ENCODE data around the gene PSG6.
"Not testable (repeated sequence)": the region's sequence is repeated elsewhere in the genome, so short reads cannot be mapped to it uniquely, and the experiment has no call there.

Gene PSG6

DNA sequence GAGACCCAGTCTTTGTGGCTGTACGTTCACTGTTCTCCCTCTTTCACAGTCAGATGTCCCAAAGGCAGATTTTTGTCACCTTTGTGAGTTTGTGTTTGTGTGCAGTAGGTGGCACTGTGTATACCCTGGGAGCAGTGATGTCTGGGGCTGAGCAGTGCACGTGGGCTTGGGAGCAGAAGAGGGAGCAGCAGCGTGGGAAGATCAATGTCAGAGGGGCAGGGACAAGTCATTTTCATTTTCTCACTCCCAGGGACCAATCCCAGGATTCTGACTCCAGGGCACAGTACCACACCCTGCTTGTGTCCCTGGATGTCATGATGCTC is 2.0 kb upstream of the PSG6 start:
- no peak for DNase-seq (ENCODE audit: low spot score)
- no peaks in the 10 kb centered on the region for H3K4me1 ChIP-seq (ENCODE audit: control insufficient read depth in 2 of 2, insufficient read depth in 1 of 2, low read depth in 1 of 2, low read length in 2 of 2)
- H2BK5ac ChIP-seq (ENCODE audit: low read length), result no peak overlapping the region
- no peaks in the 10 kb centered on the region for H3K36me3 ChIP-seq (replicated peaks in 1 of 2; ENCODE audit: control insufficient read depth in 2 of 2, insufficient read depth in 2 of 2, low read length in 2 of 2)
- no peak overlapping the region for H3K9ac ChIP-seq (ENCODE audit: low read depth, low read length, poor library complexity)
- peaks cover 0 to 4% of the 10 kb centered on the region in 2 donors for H3K9me3 ChIP-seq (replicated peaks in 1 of 2; ENCODE audit: control insufficient read depth in 2 of 2, insufficient read depth in 1 of 2, low read depth in 1 of 2, low read length in 2 of 2)
- no peaks in the 10 kb centered on the region for H3K27me3 ChIP-seq (ENCODE audit: control insufficient read depth in 3 of 3, insufficient read depth in 3 of 3, low read depth in 1 of 3, low read length in 3 of 3)
- H2BK120ac ChIP-seq (ENCODE audit: low read depth, low read length), result no peak overlapping the region
- no peak overlapping the region for H2BK12ac ChIP-seq (ENCODE audit: low read length)
- no CpG with 5 or more reads among the region's 3 CpGs for WGBS, 2 donors (ENCODE audit: extremely low coverage in 2 of 2, insufficient read length in 2 of 2, insufficient replicate concordance in 1 of 2)
- H3K18ac ChIP-seq (ENCODE audit: low read length), result no peak overlapping the region
- H2BK15ac ChIP-seq (ENCODE audit: low read length), result no peak overlapping the region
- no peak overlapping the region for H3K14ac ChIP-seq (ENCODE audit: low read length)
- no peak overlapping the region for H2AK5ac ChIP-seq (ENCODE audit: low read depth, low read length)
- no peak overlapping the region for H3K4me2 ChIP-seq (ENCODE audit: insufficient read depth, low read length, poor library complexity, severe bottlenecking)
- H3K27ac ChIP-seq (replicated peaks; ENCODE audit: low read length), result no peak overlapping the region
- no peak overlapping the region for H3K4me3 ChIP-seq (ENCODE audit: low read length in 2 of 2)
- no peak overlapping the region for H4K91ac ChIP-seq (ENCODE audit: low read depth, low read length, poor library complexity)
- H3K79me1 ChIP-seq (ENCODE audit: low read depth, low read length), result no peaks in the 10 kb centered on the region
- H2AFZ ChIP-seq (ENCODE audit: low read length), result no peak overlapping the region
- H3K23ac ChIP-seq (ENCODE audit: low read depth, low read length, poor library complexity), result no peak overlapping the region
- no peak overlapping the region for H3K4ac ChIP-seq (ENCODE audit: low read length)
- H4K8ac ChIP-seq (ENCODE audit: low read depth, low read length), result no peak overlapping the region

DNA sequence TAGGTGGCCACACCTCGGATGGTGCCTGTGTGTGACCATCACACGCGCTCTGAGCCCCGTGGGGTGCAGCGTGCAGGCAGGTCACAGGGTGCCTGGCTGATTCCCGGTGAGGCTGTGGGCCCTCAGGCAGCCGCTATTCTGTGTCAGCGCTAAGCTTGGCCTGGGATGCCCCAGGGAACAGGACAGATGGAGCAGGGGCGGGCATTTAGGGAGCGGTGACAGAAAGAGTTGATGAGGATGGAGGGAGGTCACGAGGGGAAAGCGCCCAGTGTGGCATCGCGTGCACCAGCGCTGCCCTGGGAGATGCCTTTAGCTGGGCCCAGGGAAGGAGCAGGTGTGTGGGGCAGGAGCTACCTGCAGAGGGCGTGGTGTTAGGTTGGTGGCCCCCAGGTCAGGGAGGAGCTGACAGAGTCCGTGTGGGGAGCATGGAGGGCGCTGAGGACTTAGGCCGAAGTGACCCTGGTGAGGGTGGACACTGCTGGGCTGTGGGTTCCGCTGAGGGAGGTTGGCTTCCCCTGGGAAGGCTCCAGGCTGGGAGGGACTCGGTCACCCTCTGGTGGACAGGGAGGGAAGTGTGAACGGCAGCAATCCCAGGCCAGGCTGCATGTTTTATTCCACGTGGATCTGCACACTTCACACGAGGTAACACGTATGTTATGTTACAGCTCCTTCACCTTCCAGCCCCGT is 1.5 kb upstream of the PSG6 start:
- H3K27ac ChIP-seq (replicated peaks; ENCODE audit: low read length); H3K4ac ChIP-seq (ENCODE audit: low read length); H3K23ac ChIP-seq (ENCODE audit: low read depth, low read length, poor library complexity); H3K18ac ChIP-seq (ENCODE audit: low read length); H3K4me1 ChIP-seq (ENCODE audit: control insufficient read depth in 2 of 2, insufficient read depth in 1 of 2, low read depth in 1 of 2, low read length in 2 of 2); H4K91ac ChIP-seq (ENCODE audit: low read depth, low read length, poor library complexity); H3K4me2 ChIP-seq (ENCODE audit: insufficient read depth, low read length, poor library complexity, severe bottlenecking); H3K9me3 ChIP-seq (replicated peaks in 1 of 2; ENCODE audit: control insufficient read depth in 2 of 2, insufficient read depth in 1 of 2, low read depth in 1 of 2, low read length in 2 of 2); DNase-seq (ENCODE audit: low spot score); H3K36me3 ChIP-seq (replicated peaks in 1 of 2; ENCODE audit: control insufficient read depth in 2 of 2, insufficient read depth in 2 of 2, low read length in 2 of 2); H2BK15ac ChIP-seq (ENCODE audit: low read length); H3K14ac ChIP-seq (ENCODE audit: low read length); H4K8ac ChIP-seq (ENCODE audit: low read depth, low read length); H2BK12ac ChIP-seq (ENCODE audit: low read length); H3K9ac ChIP-seq (ENCODE audit: low read depth, low read length, poor library complexity); H3K79me1 ChIP-seq (ENCODE audit: low read depth, low read length); H2BK5ac ChIP-seq (ENCODE audit: low read length); H2AFZ ChIP-seq (ENCODE audit: low read length); H2BK120ac ChIP-seq (ENCODE audit: low read depth, low read length); H3K4me3 ChIP-seq (ENCODE audit: low read length in 2 of 2); H3K27me3 ChIP-seq (ENCODE audit: control insufficient read depth in 3 of 3, insufficient read depth in 3 of 3, low read depth in 1 of 3, low read length in 3 of 3); H2AK5ac ChIP-seq (ENCODE audit: low read depth, low read length): not testable (repeated sequence)
- no CpG with 5 or more reads among the region's 26 CpGs for WGBS, 2 donors (ENCODE audit: extremely low coverage in 2 of 2, insufficient read length in 2 of 2, insufficient replicate concordance in 1 of 2)

DNA sequence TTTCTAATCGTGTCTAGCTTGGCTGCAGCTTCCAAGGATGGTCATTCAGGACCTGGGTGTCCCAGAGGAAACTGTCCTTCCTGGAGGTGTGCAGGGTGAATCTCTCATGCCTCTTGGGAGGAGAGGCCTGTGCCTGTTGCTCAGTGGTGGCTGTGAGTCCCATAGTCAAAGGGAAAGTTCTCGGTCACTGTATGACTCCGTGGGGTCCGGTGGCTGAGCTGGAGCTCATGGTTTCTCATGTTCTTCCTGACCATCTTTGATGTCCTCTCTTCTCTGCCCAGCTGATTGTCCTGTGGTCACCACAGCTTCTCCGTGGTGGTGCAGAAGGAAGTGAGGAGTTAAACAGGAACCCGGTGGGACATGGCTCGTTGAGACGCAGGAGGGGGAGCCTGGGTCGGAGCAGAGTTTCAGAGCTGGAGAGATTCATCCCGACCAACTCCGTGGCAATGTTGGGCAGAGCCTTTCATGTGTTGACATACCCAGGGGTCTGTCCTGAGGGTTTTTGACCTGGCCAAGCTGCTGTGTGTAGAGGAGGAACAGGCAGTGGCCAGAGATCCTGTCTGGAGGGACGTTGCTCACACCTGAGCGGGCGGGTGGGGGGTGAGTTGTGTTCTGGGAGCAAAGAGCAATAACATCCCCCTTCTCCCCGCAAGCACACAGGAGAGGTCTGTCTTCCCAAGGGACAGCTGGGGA is 829 bp upstream of the PSG6 start:
- not testable (repeated sequence) for H3K23ac ChIP-seq (ENCODE audit: low read depth, low read length, poor library complexity); H3K4me3 ChIP-seq (ENCODE audit: low read length in 2 of 2); H3K18ac ChIP-seq (ENCODE audit: low read length); H2AK5ac ChIP-seq (ENCODE audit: low read depth, low read length); H3K4me2 ChIP-seq (ENCODE audit: insufficient read depth, low read length, poor library complexity, severe bottlenecking); H3K27ac ChIP-seq (replicated peaks; ENCODE audit: low read length); H2AFZ ChIP-seq (ENCODE audit: low read length); H2BK12ac ChIP-seq (ENCODE audit: low read length); H3K4me1 ChIP-seq (ENCODE audit: control insufficient read depth in 2 of 2, insufficient read depth in 1 of 2, low read depth in 1 of 2, low read length in 2 of 2); H3K27me3 ChIP-seq (ENCODE audit: control insufficient read depth in 3 of 3, insufficient read depth in 3 of 3, low read depth in 1 of 3, low read length in 3 of 3); H4K91ac ChIP-seq (ENCODE audit: low read depth, low read length, poor library complexity); H3K79me1 ChIP-seq (ENCODE audit: low read depth, low read length); H2BK15ac ChIP-seq (ENCODE audit: low read length); H2BK5ac ChIP-seq (ENCODE audit: low read length); H3K36me3 ChIP-seq (replicated peaks in 1 of 2; ENCODE audit: control insufficient read depth in 2 of 2, insufficient read depth in 2 of 2, low read length in 2 of 2); DNase-seq (ENCODE audit: low spot score); H3K4ac ChIP-seq (ENCODE audit: low read length); H4K8ac ChIP-seq (ENCODE audit: low read depth, low read length); H2BK120ac ChIP-seq (ENCODE audit: low read depth, low read length); H3K9me3 ChIP-seq (replicated peaks in 1 of 2; ENCODE audit: control insufficient read depth in 2 of 2, insufficient read depth in 1 of 2, low read depth in 1 of 2, low read length in 2 of 2); H3K14ac ChIP-seq (ENCODE audit: low read length); H3K9ac ChIP-seq (ENCODE audit: low read depth, low read length, poor library complexity)
- no CpG with 5 or more reads among the region's 15 CpGs for WGBS, 2 donors (ENCODE audit: extremely low coverage in 2 of 2, insufficient read length in 2 of 2, insufficient replicate concordance in 1 of 2)

DNA sequence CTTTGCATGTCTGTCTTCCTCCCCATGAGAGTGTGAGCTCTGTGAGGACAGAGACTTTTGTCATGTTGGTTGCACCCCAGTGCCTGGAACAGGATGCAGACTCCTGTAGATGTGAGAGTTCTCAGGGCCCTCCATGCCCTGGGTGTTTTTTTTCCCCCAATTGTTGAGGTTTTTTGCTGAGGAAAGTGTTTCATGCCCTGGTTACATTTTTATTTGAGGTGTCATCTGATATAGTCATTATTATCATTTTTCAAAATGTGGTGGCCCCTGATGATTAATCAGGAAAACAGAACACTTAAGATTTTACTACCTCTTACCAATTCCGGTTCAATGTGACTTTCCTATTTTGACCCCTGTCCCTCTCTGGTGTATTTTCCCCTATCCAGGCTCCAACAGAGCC is 763 bp downstream of the PSG6 start:
- H2AFZ ChIP-seq (ENCODE audit: low read length); H3K4me1 ChIP-seq (ENCODE audit: control insufficient read depth in 2 of 2, insufficient read depth in 1 of 2, low read depth in 1 of 2, low read length in 2 of 2); H2AK5ac ChIP-seq (ENCODE audit: low read depth, low read length); H3K18ac ChIP-seq (ENCODE audit: low read length); H3K27ac ChIP-seq (replicated peaks; ENCODE audit: low read length); H3K23ac ChIP-seq (ENCODE audit: low read depth, low read length, poor library complexity); H3K27me3 ChIP-seq (ENCODE audit: control insufficient read depth in 3 of 3, insufficient read depth in 3 of 3, low read depth in 1 of 3, low read length in 3 of 3); H3K4ac ChIP-seq (ENCODE audit: low read length); DNase-seq (ENCODE audit: low spot score); H3K4me3 ChIP-seq (ENCODE audit: low read length in 2 of 2); H2BK5ac ChIP-seq (ENCODE audit: low read length); H3K9me3 ChIP-seq (replicated peaks in 1 of 2; ENCODE audit: control insufficient read depth in 2 of 2, insufficient read depth in 1 of 2, low read depth in 1 of 2, low read length in 2 of 2); H2BK120ac ChIP-seq (ENCODE audit: low read depth, low read length); H3K14ac ChIP-seq (ENCODE audit: low read length); H2BK12ac ChIP-seq (ENCODE audit: low read length); H3K36me3 ChIP-seq (replicated peaks in 1 of 2; ENCODE audit: control insufficient read depth in 2 of 2, insufficient read depth in 2 of 2, low read length in 2 of 2); H4K91ac ChIP-seq (ENCODE audit: low read depth, low read length, poor library complexity); H2BK15ac ChIP-seq (ENCODE audit: low read length); H3K79me1 ChIP-seq (ENCODE audit: low read depth, low read length); H3K9ac ChIP-seq (ENCODE audit: low read depth, low read length, poor library complexity); H4K8ac ChIP-seq (ENCODE audit: low read depth, low read length); H3K4me2 ChIP-seq (ENCODE audit: insufficient read depth, low read length, poor library complexity, severe bottlenecking): not testable (repeated sequence)
- WGBS, 2 donors (ENCODE audit: extremely low coverage in 2 of 2, insufficient read length in 2 of 2, insufficient replicate concordance in 1 of 2), result no CpG with 5 or more reads among the region's 1 CpG
